Endodermal cell (in vitro differentiated cells): ENCODE results near the gene CCNA2. TPM values are rescaled to one million over a fixed set of nuclear protein-coding genes. Genes with fewer than 3 reads are reported as not detected.

Experiments used
- DNase-seq: peaks from one replicate; pipeline ENCODE4 v3.0.0-alpha.2; 2017
- H3K27ac ChIP-seq: 2 replicates; pipeline ENCODE4 v1.5.1; 2013; ENCODE audit warnings: mild to moderate bottlenecking, low read depth, low read length, moderate library complexity
- H3K27me3 ChIP-seq: 2 replicates; pipeline ENCODE4 v1.6.1; 2013; ENCODE audit warnings: mild to moderate bottlenecking, low read length, moderate library complexity; ENCODE audit not compliant: insufficient read depth, control insufficient read depth, poor library complexity, severe bottlenecking
- H3K36me3 ChIP-seq: 2 replicates; pipeline ENCODE4 v1.7.0; 2013; ENCODE audit warnings: mild to moderate bottlenecking, low read length, moderate library complexity; ENCODE audit not compliant: control insufficient read depth, insufficient read depth
- H3K4me1 ChIP-seq: one replicate; pipeline ENCODE4 v1.7.0; 2013; ENCODE audit warnings: low read length; ENCODE audit not compliant: control insufficient read depth, insufficient read depth
- H3K4me3 ChIP-seq: 2 replicates; pipeline ENCODE4 v1.5.1; 2013; ENCODE audit warnings: mild to moderate bottlenecking, low read length, moderate library complexity
- H3K9ac ChIP-seq: 2 replicates; pipeline ENCODE4 v1.6.1; 2013; ENCODE audit warnings: mild to moderate bottlenecking, low read length, moderate library complexity; ENCODE audit not compliant: poor library complexity, severe bottlenecking; ENCODE audit errors: extremely low read depth
- H3K9me3 ChIP-seq: 2 replicates; pipeline ENCODE4 v1.6.1; 2013; ENCODE audit warnings: mild to moderate bottlenecking, low read length, moderate library complexity; ENCODE audit not compliant: control insufficient read depth
- H3K27ac Mint-ChIP-seq: 2 replicates; pipeline ENCODE4 v1.8.0; 2020; ENCODE audit warnings: mixed read lengths
- H3K27me3 Mint-ChIP-seq: 2 replicates; pipeline ENCODE4 v1.8.0; 2021; ENCODE audit warnings: mild to moderate bottlenecking, mixed read lengths; ENCODE audit not compliant: insufficient read depth
- H3K36me3 Mint-ChIP-seq: 2 replicates; pipeline ENCODE4 v1.8.0; 2020; ENCODE audit warnings: low read depth, mixed read lengths
- H3K4me1 Mint-ChIP-seq: 2 replicates; pipeline ENCODE4 v1.8.0; 2020; ENCODE audit warnings: mixed read lengths
- H3K4me3 Mint-ChIP-seq: 2 replicates; pipeline ENCODE4 v1.8.0; 2020; ENCODE audit warnings: mild to moderate bottlenecking, moderate library complexity, mixed read lengths
- H3K9me3 Mint-ChIP-seq: 2 replicates; pipeline ENCODE4 v1.8.0; 2020; ENCODE audit warnings: mild to moderate bottlenecking, mixed read lengths
- WGBS, 2 experiments: methylation state at CpG; one replicate each; pipeline versions ENCODE4 v1.1.5 to v1.1.7; 2013; ENCODE audit warnings: missing lambda C conversion rate in 2 of 2, mixed read lengths in 1 of 2; ENCODE audit not compliant: insufficient coverage in 1 of 2, insufficient read length in 1 of 2; 5-methylcytosine and 5-hydroxymethylcytosine counted together
- total RNA-seq, 2 donors: library from RNA; stranded (reverse); fragmentation: NEBNext Ultra II Directional in 1 of 2; extraction: Animal tissue kit (Norgen Biotek cat#: 25700) in 1 of 2; gene quantifications; 2 replicates in 1 of 2; 3 replicates in 1 of 2; pipeline ENCODE4 v1.2.1, GENCODE V29; 2021
- TF ChIP-seq, protein P1 (sequence below): fragments of 200-600 bp; sonication (generic); conservative IDR thresholded peaks from 2 replicates; pipeline ENCODE4 v1.5.0; 2021; ENCODE audit warnings: antibody characterized with exemption, mild to moderate bottlenecking

Gene CCNA2
- total RNA-seq, 2 donors from 2014 or later = 62.8 to 82.2 TPM

DNA sequence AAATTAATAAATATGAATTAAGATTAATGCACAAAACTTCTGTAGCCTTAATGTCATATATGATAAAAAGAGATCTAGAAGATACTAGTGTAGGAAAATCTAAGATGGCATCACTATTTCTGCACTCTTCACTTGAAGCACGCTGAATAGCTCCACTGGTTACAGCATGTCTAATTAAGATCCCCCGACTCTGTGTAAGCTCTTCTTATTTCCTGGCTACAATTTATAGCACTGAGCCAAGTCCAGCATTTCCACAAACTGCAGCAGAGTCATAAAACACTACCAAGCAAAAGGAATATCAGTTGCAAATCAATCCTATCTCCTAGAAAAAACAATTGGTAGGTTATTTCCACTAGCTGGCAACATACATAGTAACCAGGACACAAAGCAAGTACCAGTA, 1.3 kb upstream of the CCNA2 start:
- Histone ChIP-seq H3K27ac (no peak overlapping the region), H3K9ac (no peak overlapping the region), H3K27me3 (no peaks in the 10 kb centered on the region), H3K36me3 (peaks cover 30% of the 10 kb centered on the region), H3K4me3 (no peak overlapping the region), H3K9me3 (no peaks in the 10 kb centered on the region), H3K4me1 (no peaks in the 10 kb centered on the region)
- peaks cover 17% of the 10 kb centered on the region for H3K36me3 Mint-ChIP-seq
- H3K4me1 Mint-ChIP-seq = peaks cover 9% of the 10 kb centered on the region
- DNase-seq = no peak
- H3K4me3 Mint-ChIP-seq = no peak overlapping the region
- no peaks in the 10 kb centered on the region for H3K9me3 Mint-ChIP-seq
- H3K27ac Mint-ChIP-seq = no peak overlapping the region
- WGBS, 2 experiments = 90 to 100% methylated on average over 2 of the region's 2 CpGs
- H3K27me3 Mint-ChIP-seq = no peaks in the 10 kb centered on the region
- TF ChIP-seq, protein P1, sequence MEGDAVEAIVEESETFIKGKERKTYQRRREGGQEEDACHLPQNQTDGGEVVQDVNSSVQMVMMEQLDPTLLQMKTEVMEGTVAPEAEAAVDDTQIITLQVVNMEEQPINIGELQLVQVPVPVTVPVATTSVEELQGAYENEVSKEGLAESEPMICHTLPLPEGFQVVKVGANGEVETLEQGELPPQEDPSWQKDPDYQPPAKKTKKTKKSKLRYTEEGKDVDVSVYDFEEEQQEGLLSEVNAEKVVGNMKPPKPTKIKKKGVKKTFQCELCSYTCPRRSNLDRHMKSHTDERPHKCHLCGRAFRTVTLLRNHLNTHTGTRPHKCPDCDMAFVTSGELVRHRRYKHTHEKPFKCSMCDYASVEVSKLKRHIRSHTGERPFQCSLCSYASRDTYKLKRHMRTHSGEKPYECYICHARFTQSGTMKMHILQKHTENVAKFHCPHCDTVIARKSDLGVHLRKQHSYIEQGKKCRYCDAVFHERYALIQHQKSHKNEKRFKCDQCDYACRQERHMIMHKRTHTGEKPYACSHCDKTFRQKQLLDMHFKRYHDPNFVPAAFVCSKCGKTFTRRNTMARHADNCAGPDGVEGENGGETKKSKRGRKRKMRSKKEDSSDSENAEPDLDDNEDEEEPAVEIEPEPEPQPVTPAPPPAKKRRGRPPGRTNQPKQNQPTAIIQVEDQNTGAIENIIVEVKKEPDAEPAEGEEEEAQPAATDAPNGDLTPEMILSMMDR = no peak

DNA sequence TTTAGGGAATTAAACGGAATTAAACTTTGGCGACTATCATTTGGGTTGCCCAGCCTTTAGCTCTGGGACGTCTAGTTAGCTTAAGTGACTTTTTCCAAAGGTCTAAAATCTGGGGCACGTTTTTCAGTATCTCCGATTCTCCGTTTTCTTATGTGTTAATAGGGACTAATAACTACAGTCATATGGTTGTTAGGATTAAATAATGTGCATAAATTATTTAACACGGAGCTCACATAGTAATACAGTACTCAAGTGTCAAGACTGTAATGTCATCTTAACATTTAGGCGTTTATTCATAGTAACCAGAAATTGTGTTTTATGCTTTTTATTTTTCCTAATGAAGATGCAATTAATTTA, 466 bp upstream of the CCNA2 start:
- H3K4me3 ChIP-seq = peak overlapping the region; percentile 95

DNA sequence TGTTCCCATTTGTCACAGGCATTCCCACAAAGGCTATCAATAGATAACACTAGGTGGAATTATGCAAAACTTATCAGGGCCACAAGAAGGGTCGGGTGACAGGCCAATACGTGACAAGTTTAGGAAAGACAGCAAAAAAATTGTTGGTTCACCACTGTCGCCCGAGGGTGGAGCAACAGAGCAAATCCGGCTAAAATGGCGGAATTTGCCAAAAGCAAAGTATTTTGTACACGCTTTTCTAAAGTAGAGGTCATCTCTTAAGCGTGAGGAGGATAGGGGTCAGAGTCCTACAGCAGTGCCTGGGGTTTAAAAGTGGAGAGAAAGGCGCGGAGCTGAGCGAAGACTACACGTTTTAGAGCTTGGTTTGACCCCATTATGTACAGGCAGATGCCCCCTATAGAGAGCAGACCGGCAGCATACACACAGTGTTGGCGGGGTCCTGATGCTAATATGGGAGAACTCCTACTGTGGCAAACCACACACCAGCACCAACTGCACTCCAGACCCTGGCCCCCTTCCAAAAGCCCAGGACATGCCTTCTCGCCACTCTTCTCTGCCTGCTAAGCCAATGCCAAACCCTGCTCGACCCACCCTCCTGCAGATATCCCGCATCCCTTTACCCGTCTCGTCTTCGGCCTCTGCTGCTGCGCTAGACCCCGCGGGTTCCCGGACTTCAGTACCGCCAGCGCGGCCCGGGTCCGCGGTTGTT, 733 bp downstream of the CCNA2 start:
- H3K27me3 Mint-ChIP-seq = no peaks in the 10 kb centered on the region
- Histone ChIP-seq H3K36me3 (peaks cover 48% of the 10 kb centered on the region), H3K4me1 (no peaks in the 10 kb centered on the region), H3K27me3 (no peaks in the 10 kb centered on the region), H3K4me3 (peak overlapping the region; percentile 95), H3K9ac (peak overlapping the region; percentile 76), H3K9me3 (no peaks in the 10 kb centered on the region), H3K27ac (peak overlapping the region; percentile 63)
- 0 to 1% methylated on average over 21 to 30 of the region's 30 CpGs for WGBS, 2 experiments
- H3K4me3 Mint-ChIP-seq = peak overlapping the region; percentile 96
- DNase-seq = peak; percentile 74
- TF ChIP-seq, protein P1 = peak; percentile 49
- peaks cover 29% of the 10 kb centered on the region for H3K36me3 Mint-ChIP-seq
- H3K9me3 Mint-ChIP-seq = no peaks in the 10 kb centered on the region
- H3K4me1 Mint-ChIP-seq = peaks cover 9% of the 10 kb centered on the region
- peak overlapping the region; percentile 91 for H3K27ac Mint-ChIP-seq

More for the DNA sequence above, 466 bp upstream of the CCNA2 start:
- peaks cover 36% of the 10 kb centered on the region for H3K36me3 ChIP-seq
- Mint-ChIP-seq H3K4me3 (peak overlapping the region; percentile 96), H3K36me3 (peaks cover 18% of the 10 kb centered on the region), H3K27ac (peak overlapping the region; percentile 91), H3K9me3 (no peaks in the 10 kb centered on the region), H3K27me3 (no peaks in the 10 kb centered on the region), H3K4me1 (peaks cover 9% of the 10 kb centered on the region)
- WGBS, 2 experiments = 0 to 15% methylated on average over 1 to 6 of the region's 8 CpGs
- DNase-seq = no peak
- TF ChIP-seq, protein P1 = no peak
- no peaks in the 10 kb centered on the region for H3K9me3 ChIP-seq
- H3K27me3 ChIP-seq = no peaks in the 10 kb centered on the region
- peak overlapping the region; percentile 58 for H3K9ac ChIP-seq
- H3K4me1 ChIP-seq = no peaks in the 10 kb centered on the region
- no peak overlapping the region for H3K27ac ChIP-seq
